ENCODE results near the gene SSR4. TPM values are rescaled to one million over a fixed set of nuclear protein-coding genes. Genes with fewer than 3 reads are reported as not detected.
A peak's percentile ranks its signal among the peaks of the same experiment; 100 is the strongest.

The SSR4 gene
- total and polyA plus RNA-seq, 2 of the 13 experiments (the other 11 are each of a cell fraction or from before 2014, with no cell fraction given) = 214 to 288 TPM

- ChIA-PET POLR2A (interaction anchor here (0.8 to 1.8 kb wide), 11 partner anchors 10 to 218 kb away, joined by 3 to 12 read pairs (median 4); partner anchors contain the start of genes ARHGAP4, PLXNB3 and SRPK3), CTCF (ENCODE audit: low intra/inter-chr PET ratio, low total read pairs) (interaction anchor here (1.2 kb wide), 1 partner anchor 31 kb away, joined by 3 read pairs; the partner anchor contains the start of gene PLXNB3)
- TSS peak; percentile 85 for BruUV-seq (replicated peaks)
- intact Hi-C loops (cut with micrococcal nuclease; ENCODE audit: unreplicated experiment) (no loop called here), in situ Hi-C loops (cut with HindIII; ENCODE audit: extremely low pct_ligation_motif_present, low pct_unique_long_range_greater_than_20kb) (no loop called here)
- Histone ChIP-seq H3K27ac (ENCODE audit: extremely low read length, insufficient read depth, low read length) (peak overlapping the region; percentile 61), H3K4me2 (ENCODE audit: low read depth, low read length) (peak overlapping the region; percentile 73), H4K20me1 (ENCODE audit: insufficient read depth, low read length) (no peaks in the 10 kb centered on the region), H3K4me3 (replicated peaks in 1 of 3; ENCODE audit: insufficient read depth in 1 of 3, low read depth in 2 of 3, low read length in 3 of 3) (peak overlapping the region; percentile 65 to 75 (median 68)), H2AFZ (ENCODE audit: low read length) (no peak overlapping the region), H3K36me3 (replicated peaks in 1 of 2; ENCODE audit: control insufficient read depth in 1 of 2, insufficient read depth in 2 of 2, low read length in 2 of 2) (peaks cover 2 to 3% of the 10 kb centered on the region in 2 experiments; a peak in 1 of 5 replicates), H3K27me3 (ENCODE audit: control insufficient read depth in 1 of 2, insufficient read depth in 2 of 2, low read length in 2 of 2) (no peaks in the 10 kb centered on the region; a peak in 1 of 5 replicates), H3K9me3 (ENCODE audit: low read length) (no peaks in the 10 kb centered on the region), H3K79me2 (ENCODE audit: insufficient read depth, low read length) (peaks cover 22% of the 10 kb centered on the region), H3K4me1 (ENCODE audit: insufficient read depth, low read length) (peaks cover 27% of the 10 kb centered on the region), H3K9ac (ENCODE audit: insufficient read depth, low read depth, low read length) (peak overlapping the region; percentile 94)
- DNase-seq (ENCODE audit: low spot score) (no peak), FAIRE-seq (no peak), ATAC-seq (peak; percentile 14)
- no CpG with 5 or more reads among the region's 47 CpGs for WGBS (ENCODE audit: low lambda C conversion rate)
- TF ChIP-seq ZSCAN25 (CRISPR knock-in tag; IDR thresholded peaks at IDR 0.05) = no peak
- TF ChIP-seq, protein P1, sequence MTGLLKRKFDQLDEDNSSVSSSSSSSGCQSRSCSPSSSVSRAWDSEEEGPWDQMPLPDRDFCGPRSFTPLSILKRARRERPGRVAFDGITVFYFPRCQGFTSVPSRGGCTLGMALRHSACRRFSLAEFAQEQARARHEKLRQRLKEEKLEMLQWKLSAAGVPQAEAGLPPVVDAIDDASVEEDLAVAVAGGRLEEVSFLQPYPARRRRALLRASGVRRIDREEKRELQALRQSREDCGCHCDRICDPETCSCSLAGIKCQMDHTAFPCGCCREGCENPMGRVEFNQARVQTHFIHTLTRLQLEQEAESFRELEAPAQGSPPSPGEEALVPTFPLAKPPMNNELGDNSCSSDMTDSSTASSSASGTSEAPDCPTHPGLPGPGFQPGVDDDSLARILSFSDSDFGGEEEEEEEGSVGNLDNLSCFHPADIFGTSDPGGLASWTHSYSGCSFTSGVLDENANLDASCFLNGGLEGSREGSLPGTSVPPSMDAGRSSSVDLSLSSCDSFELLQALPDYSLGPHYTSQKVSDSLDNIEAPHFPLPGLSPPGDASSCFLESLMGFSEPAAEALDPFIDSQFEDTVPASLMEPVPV (CRISPR knock-in tag; IDR thresholded peaks at IDR 0.05) = 0 out of 2 replicates have a peak, but pooled peaks have one; percentile 61
- TF ChIP-seq ZNF883 (CRISPR knock-in tag; IDR thresholded peaks at IDR 0.05; ENCODE audit: not compliant biosample characterization) = peak; percentile 13
- TF ChIP-seq ZNF776 (CRISPR knock-in tag; IDR thresholded peaks at IDR 0.05) = peak; percentile 9; the same call in 1 of the 2 replicates
- TF ChIP-seq ZNF800 (CRISPR knock-in tag; IDR thresholded peaks at IDR 0.05) = 0 out of 2 replicates have a peak, but pooled peaks have one; percentile 8
- peak; percentile 5; the same call in 1 of the 2 replicates for TF ChIP-seq ZNF891 (CRISPR knock-in tag; IDR thresholded peaks at IDR 0.05)
- TF ChIP-seq ZNF605 (CRISPR knock-in tag; IDR thresholded peaks at IDR 0.05) = 0 out of 2 replicates have a peak, but pooled peaks have one; percentile 12
- TF ChIP-seq, protein P2, sequence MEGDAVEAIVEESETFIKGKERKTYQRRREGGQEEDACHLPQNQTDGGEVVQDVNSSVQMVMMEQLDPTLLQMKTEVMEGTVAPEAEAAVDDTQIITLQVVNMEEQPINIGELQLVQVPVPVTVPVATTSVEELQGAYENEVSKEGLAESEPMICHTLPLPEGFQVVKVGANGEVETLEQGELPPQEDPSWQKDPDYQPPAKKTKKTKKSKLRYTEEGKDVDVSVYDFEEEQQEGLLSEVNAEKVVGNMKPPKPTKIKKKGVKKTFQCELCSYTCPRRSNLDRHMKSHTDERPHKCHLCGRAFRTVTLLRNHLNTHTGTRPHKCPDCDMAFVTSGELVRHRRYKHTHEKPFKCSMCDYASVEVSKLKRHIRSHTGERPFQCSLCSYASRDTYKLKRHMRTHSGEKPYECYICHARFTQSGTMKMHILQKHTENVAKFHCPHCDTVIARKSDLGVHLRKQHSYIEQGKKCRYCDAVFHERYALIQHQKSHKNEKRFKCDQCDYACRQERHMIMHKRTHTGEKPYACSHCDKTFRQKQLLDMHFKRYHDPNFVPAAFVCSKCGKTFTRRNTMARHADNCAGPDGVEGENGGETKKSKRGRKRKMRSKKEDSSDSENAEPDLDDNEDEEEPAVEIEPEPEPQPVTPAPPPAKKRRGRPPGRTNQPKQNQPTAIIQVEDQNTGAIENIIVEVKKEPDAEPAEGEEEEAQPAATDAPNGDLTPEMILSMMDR (CRISPR knock-in tag; IDR thresholded peaks at IDR 0.05) = 0 out of 2 replicates have a peak, but pooled peaks have one; percentile 5
- 0 out of 2 replicates have a peak, but pooled peaks have one; percentile 24 for TF ChIP-seq MEF2D (CRISPR knock-in tag; IDR thresholded peaks at IDR 0.05)
- TF ChIP-seq MTF2 (CRISPR knock-in tag; IDR thresholded peaks at IDR 0.05; ENCODE audit: borderline replicate concordance) = no peak
- no peak for TF ChIP-seq ZNF672 (CRISPR knock-in tag; IDR thresholded peaks at IDR 0.05)
- peak; percentile 27; the same call in 1 of the 2 replicates for TF ChIP-seq UBTF (CRISPR knock-in tag; IDR thresholded peaks at IDR 0.05)
Measured at GRCh38 chrX:153794897-153795816, 689 bp downstream of the SSR4 start.
